K562 (cell line): ENCODE data around the gene SCGB2B2. TPM values are rescaled to one million over a fixed set of nuclear protein-coding genes. Genes with fewer than 3 reads are reported as not detected.

Experiments
- ATAC-seq: fragments of 200-7000 bp; cut with Tn5 transposase; 3 replicates; pipeline ENCODE4 v1.9.1; 2020; ENCODE audit warnings: moderate library complexity
- BruUV-seq: library from RNA; stranded (reverse); fragments of 400-500 nt; replicated peaks from 2 replicates; lab custom pipeline; 2021; lab: Mats Ljungman, UMichigan
- CTCF ChIA-PET: fragments of 300-600 bp; formaldehyde crosslinking; extraction: SDS; loops from one replicate; lab custom pipeline; 2021; ENCODE audit warnings: low intra/inter-chr PET ratio; lab: Yijun Ruan, JAX
- POLR2A ChIA-PET: fragments of 300-600, 350-650 bp; sonication (Branson Sonifier 250); formaldehyde crosslinking; extraction: SDS; loops from one replicate; lab custom pipeline; 2021; ENCODE audit warnings: antibody characterized with exemption, inconsistent platforms; lab: Yijun Ruan, JAX
- DNase-seq, 4 experiments: peaks; one replicate each; pipeline versions ENCODE4 v3.0.0 to v3.0.0-alpha.2; 2011 to 2018; ENCODE audit warnings: low spot score in 3 of 4, mixed read lengths in 3 of 4; ENCODE audit errors: extremely low read depth in 1 of 4
- FAIRE-seq: peaks from 2 replicates; lab custom pipeline; 2011; peaks lifted over from hg19 to GRCh38; lab: Jason Lieb, UNC
- H2AFZ ChIP-seq: 2 replicates; pipeline ENCODE4 v1.6.0; 2011; ENCODE audit warnings: low read depth, low read length, control low read depth, inconsistent platforms
- H3K27ac ChIP-seq: fragments of 200-600 bp; 3 replicates; pipeline ENCODE4 v1.8.0; 2011; ENCODE audit warnings: low read depth, mild to moderate bottlenecking, control low read depth, inconsistent platforms, low read length, moderate library complexity, mixed read lengths; ENCODE audit errors: extremely low read depth
- H3K27me3 ChIP-seq, 2 experiments: fragments of 300-600 bp in 1 of 2; 2 replicates in 1 of 2; 3 replicates in 1 of 2; pipeline versions ENCODE4 v1.6.0 to v1.8.0; 2011; ENCODE audit warnings: inconsistent platforms in 2 of 2, low read length in 2 of 2, mild to moderate bottlenecking in 1 of 2, mixed read lengths in 1 of 2, moderate library complexity in 1 of 2; ENCODE audit not compliant: control insufficient read depth in 2 of 2, insufficient read depth in 2 of 2
- H3K36me3 ChIP-seq: fragments of 300-600 bp; 3 replicates; pipeline ENCODE4 v1.8.0; 2011; ENCODE audit warnings: mild to moderate bottlenecking, low read length, inconsistent platforms; ENCODE audit not compliant: control insufficient read depth, insufficient read depth
- H3K4me1 ChIP-seq, 2 experiments: fragments of 200-600 bp in 1 of 2; replicated peaks in 1 of 2; 2 replicates in 1 of 2; 3 replicates in 1 of 2; pipeline versions ENCODE4 v1.5.1 to v1.8.0; 2011; ENCODE audit warnings: inconsistent platforms in 2 of 2, low read length in 2 of 2, mild to moderate bottlenecking in 1 of 2, mixed read lengths in 1 of 2, moderate library complexity in 1 of 2; ENCODE audit not compliant: control insufficient read depth in 2 of 2, insufficient read depth in 2 of 2
- H3K4me2 ChIP-seq: 2 replicates; pipeline ENCODE4 v1.6.1; 2011; ENCODE audit warnings: low read length, control low read depth, inconsistent platforms, mixed read lengths; ENCODE audit not compliant: insufficient read depth
- H3K4me3 ChIP-seq: fragments of 200-600 bp; sonication (generic), shearing (Covaris generic); 2 replicates; pipeline ENCODE4 v1.5.1; 2016; ENCODE audit warnings: control low read depth, inconsistent platforms
- H3K79me2 ChIP-seq: fragments of 200-600 bp; 3 replicates; pipeline ENCODE4 v1.8.0; 2011; ENCODE audit warnings: low read length, inconsistent platforms; ENCODE audit not compliant: control insufficient read depth, insufficient read depth
- H3K9ac ChIP-seq, 2 experiments: 2 replicates each; pipeline versions ENCODE4 v1.6.0 to v1.6.1; 2011; ENCODE audit warnings: low read depth in 2 of 2, low read length in 2 of 2, control low read depth in 1 of 2, inconsistent platforms in 1 of 2, mild to moderate bottlenecking in 1 of 2, mixed read lengths in 1 of 2; ENCODE audit not compliant: insufficient read depth in 1 of 2
- H3K9me1 ChIP-seq: one replicate; pipeline ENCODE4 v1.6.0; 2011; ENCODE audit warnings: inconsistent platforms, mild to moderate bottlenecking, low read length, moderate library complexity; ENCODE audit not compliant: control insufficient read depth, insufficient read depth
- H3K9me3 ChIP-seq: replicated peaks from 2 replicates; pipeline ENCODE4 v1.5.1; 2011; ENCODE audit warnings: low read depth, low read length, inconsistent platforms; ENCODE audit not compliant: control insufficient read depth, insufficient read depth
- H4K20me1 ChIP-seq: replicated peaks from 2 replicates; pipeline ENCODE4 v1.6.1; 2011; ENCODE audit warnings: low read length, inconsistent platforms, mixed read lengths; ENCODE audit not compliant: control insufficient read depth, insufficient read depth
- TAF15 ChIP-seq: fragments of 200-400 bp; formaldehyde crosslinking; IDR thresholded peaks from 2 replicates; pipeline ENCODE4 v1.6.1; 2017; ENCODE audit warnings: mild to moderate bottlenecking, low read depth, low read length, moderate library complexity
- USF1 ChIP-seq: sonication (generic); formaldehyde crosslinking; IDR thresholded peaks from 2 replicates; pipeline ENCODE4 v1.9.0; 2022; ENCODE audit warnings: mild to moderate bottlenecking, missing genetic modification reagents
- USF2 ChIP-seq: sonication (generic); formaldehyde crosslinking; IDR thresholded peaks from 2 replicates; pipeline ENCODE4 v1.5.0; 2020; ENCODE audit warnings: missing genetic modification reagents
- WGBS: fragments of 100-300 bp; shearing (Covaris generic); methylation state at CpG from one replicate; pipeline ENCODE4 v1.1.6; 2016; ENCODE audit warnings: low coverage, mixed read lengths; ENCODE audit not compliant: insufficient coverage; ENCODE audit errors: missing lambda C conversion rate; 5-methylcytosine and 5-hydroxymethylcytosine counted together
- in situ Hi-C: fragments of 300-500 bp; cut with MboI; formaldehyde crosslinking; loops from 4 replicates; pipeline ENCODE4 v1.15.0; 2018; ENCODE audit warnings: inconsistent platforms, mixed read lengths
- intact Hi-C: fragments of 100-400 bp; cut with micrococcal nuclease; formaldehyde crosslinking; loops from 2 replicates; pipeline ENCODE4 v1.14.2; 2022
- polyA plus RNA-seq, 8 experiments: library from polyadenylated mRNA; depleted of rRNA in 4 of 8; stranded (reverse) in 5 of 8; unstranded in 3 of 8; fragments of >200 nt; fragmentation: Nextera tagmentation in 2 of 8; fragmentation: Illumina TruSeq in 1 of 8; extraction: Ambion mirVana in 2 of 8; extraction: Trizol in 1 of 8; gene quantifications; 2 replicates each; pipeline versions ENCODE4 v1.2.1 to v1.2.3, GENCODE V29; 2011 to 2014; ENCODE audit warnings: inconsistent platforms in 1 of 8, missing spikeins in 1 of 8
- small RNA-seq: library from RNA; depleted of rRNA; stranded (forward); fragments of <200 nt; gene quantifications from one replicate; pipeline ENCODE3, GENCODE V24; 2014
- total RNA-seq, 7 experiments: library from RNA; depleted of rRNA in 6 of 7; stranded (reverse); fragments of >200 nt in 6 of 7; fragmentation: Illumina TruSeq in 2 of 7; extraction: Trizol in 2 of 7; gene quantifications; 2 replicates each; pipeline versions ENCODE4 v1.2.1 to v1.2.3, GENCODE V29; 2011 to 2021; ENCODE audit warnings: low replicate concordance in 1 of 7

The SCGB2B2 gene
- total and polyA plus RNA-seq, 9 of the 15 experiments (the other 6 are each of a cell fraction or from before 2014, with no cell fraction given): not detected

- no peak for TF ChIP-seq USF2 (CRISPR knock-in tag)
Measured at GRCh38 chr19:34639491-34640085, 37.4 kb downstream of the SCGB2B2 start (continued).

GRCh38 chr19:34633802-34634201 is 43.2 kb downstream of the SCGB2B2 start:
- POLR2A ChIA-PET: interaction anchor here (0.7 kb wide), 1 partner anchor 40 kb away, joined by 3 read pairs; no protein-coding TSS in a partner anchor

More at GRCh38 chr19:34633802-34634201, 43.2 kb downstream of the SCGB2B2 start:
- Histone ChIP-seq H3K9ac (no peak overlapping the region), H3K9me1 (no peaks in the 10 kb centered on the region), H3K27me3 (no peaks in the 10 kb centered on the region), H3K4me2 (no peak overlapping the region), H3K4me3 (no peak overlapping the region), H3K27ac (no peak overlapping the region), H2AFZ (no peak overlapping the region), H3K4me1 (no peaks in the 10 kb centered on the region), H3K36me3 (no peaks in the 10 kb centered on the region), H3K9me3 (no peaks in the 10 kb centered on the region), H3K79me2 (no peaks in the 10 kb centered on the region), H4K20me1 (no peaks in the 10 kb centered on the region)
- TF ChIP-seq USF1: no peak
- TF ChIP-seq TAF15: no peak
- intact Hi-C loops: no loop called here
- 0% methylated on average over 2 of the region's 2 CpGs for WGBS
- no TSS peak for BruUV-seq
- DNase-seq (no peak), ATAC-seq (no peak), FAIRE-seq (no peak)
- in situ Hi-C loops: no loop called here
- CTCF ChIA-PET: no interaction called here

Small RNA genes lying within 50 kb of the gene (small RNA-seq; reads per million reads assigned to genes)
- not detected for gene RF00611

Other genes starting within 250 kb of the SCGB2B2 start
- 249 and 271 TPM in 2 replicates for gene UBA2, start 248.8 kb downstream of the SCGB2B2 start, total RNA-seq (2014; rRNA removed)
- 297 and 375 TPM in 2 replicates for gene UBA2, start 248.8 kb downstream of the SCGB2B2 start, total RNA-seq (2014; rRNA removed; fragmentation: Illumina TruSeq; extraction: Trizol)
- gene UBA2, start 248.8 kb downstream of the SCGB2B2 start, total RNA-seq (2015; rRNA removed; fragmentation: Illumina TruSeq; extraction: Trizol): 264 and 274 TPM in 2 replicates
- 196 and 199 TPM in 2 replicates for gene UBA2, start 248.8 kb downstream of the SCGB2B2 start, total RNA-seq (2021)
- gene UBA2, start 248.8 kb downstream of the SCGB2B2 start, polyA plus RNA-seq (2011; rRNA removed): 345 and 444 TPM in 2 replicates
- 230 and 254 TPM in 2 replicates for gene UBA2, start 248.8 kb downstream of the SCGB2B2 start, polyA plus RNA-seq (2014; fragmentation: Illumina TruSeq; extraction: Trizol)
- gene UBA2, start 248.8 kb downstream of the SCGB2B2 start, polyA plus RNA-seq (2014; fragmentation: Nextera tagmentation; extraction: Ambion mirVana): 10 to 100 TPM; 80.0 to 89.7 TPM
- gene UBA2, start 248.8 kb downstream of the SCGB2B2 start, polyA plus RNA-seq (2014; rRNA removed): 266 and 283 TPM in 2 replicates
- 0.14 and 0.16 TPM in 2 replicates for gene WTIP, start 195.4 kb downstream of the SCGB2B2 start, total RNA-seq (2014; rRNA removed)
- 0.07 TPM in 1 of 2 replicates, not detected in the other for gene WTIP, start 195.4 kb downstream of the SCGB2B2 start, total RNA-seq (2014; rRNA removed; fragmentation: Illumina TruSeq; extraction: Trizol)
- gene WTIP, start 195.4 kb downstream of the SCGB2B2 start, total RNA-seq (2015; rRNA removed; fragmentation: Illumina TruSeq; extraction: Trizol): 0.49 and 0.51 TPM in 2 replicates
- gene WTIP, start 195.4 kb downstream of the SCGB2B2 start, total RNA-seq (2021): 0.31 and 0.53 TPM in 2 replicates
- gene WTIP, start 195.4 kb downstream of the SCGB2B2 start, polyA plus RNA-seq (2011; rRNA removed): 0.38 and 0.81 TPM in 2 replicates
- gene WTIP, start 195.4 kb downstream of the SCGB2B2 start, polyA plus RNA-seq (2014; fragmentation: Illumina TruSeq; extraction: Trizol): 0.16 and 0.28 TPM in 2 replicates
- under 1 TPM in 1 of 2 experiments, not detected in 1; under 0.01 TPM for gene WTIP, start 195.4 kb downstream of the SCGB2B2 start, polyA plus RNA-seq (2014; fragmentation: Nextera tagmentation; extraction: Ambion mirVana)
- 0.11 and 0.54 TPM in 2 replicates for gene WTIP, start 195.4 kb downstream of the SCGB2B2 start, polyA plus RNA-seq (2014; rRNA removed)
- 0.20 TPM in 1 of 2 replicates, not detected in the other for gene ZNF302, start 519 bp upstream of the SCGB2B2 start, total RNA-seq (2014; rRNA removed)
- gene ZNF302, start 519 bp upstream of the SCGB2B2 start, total RNA-seq (2014; rRNA removed; fragmentation: Illumina TruSeq; extraction: Trizol): 0.29 and 0.44 TPM in 2 replicates
- 0.18 and 0.19 TPM in 2 replicates for gene ZNF302, start 519 bp upstream of the SCGB2B2 start, total RNA-seq (2015; rRNA removed; fragmentation: Illumina TruSeq; extraction: Trizol)
- gene ZNF302, start 519 bp upstream of the SCGB2B2 start, total RNA-seq (2021): 0.24 and 0.56 TPM in 2 replicates
- 0.09 and 0.95 TPM in 2 replicates for gene ZNF302, start 519 bp upstream of the SCGB2B2 start, polyA plus RNA-seq (2011; rRNA removed)
- 0.30 and 0.39 TPM in 2 replicates for gene ZNF302, start 519 bp upstream of the SCGB2B2 start, polyA plus RNA-seq (2014; fragmentation: Illumina TruSeq; extraction: Trizol)
- under 1 TPM; 0.08 to 0.10 TPM for gene ZNF302, start 519 bp upstream of the SCGB2B2 start, polyA plus RNA-seq (2014; fragmentation: Nextera tagmentation; extraction: Ambion mirVana)
- 0.22 and 1.0 TPM in 2 replicates for gene ZNF302, start 519 bp upstream of the SCGB2B2 start, polyA plus RNA-seq (2014; rRNA removed)
- 8.4 and 13.6 TPM in 2 replicates for gene ZNF181, start 57.1 kb upstream of the SCGB2B2 start, total RNA-seq (2014; rRNA removed)
- gene ZNF181, start 57.1 kb upstream of the SCGB2B2 start, total RNA-seq (2014; rRNA removed; fragmentation: Illumina TruSeq; extraction: Trizol): 12.5 and 12.6 TPM in 2 replicates
- 11.5 and 12.1 TPM in 2 replicates for gene ZNF181, start 57.1 kb upstream of the SCGB2B2 start, total RNA-seq (2015; rRNA removed; fragmentation: Illumina TruSeq; extraction: Trizol)
- 9.4 and 10.1 TPM in 2 replicates for gene ZNF181, start 57.1 kb upstream of the SCGB2B2 start, total RNA-seq (2021)
- gene ZNF181, start 57.1 kb upstream of the SCGB2B2 start, polyA plus RNA-seq (2011; rRNA removed): 10.1 and 14.3 TPM in 2 replicates
- gene ZNF181, start 57.1 kb upstream of the SCGB2B2 start, polyA plus RNA-seq (2014; fragmentation: Illumina TruSeq; extraction: Trizol): 11.7 and 11.8 TPM in 2 replicates
- gene ZNF181, start 57.1 kb upstream of the SCGB2B2 start, polyA plus RNA-seq (2014; fragmentation: Nextera tagmentation; extraction: Ambion mirVana): 1 to 10 TPM; 4.3 to 6.9 TPM
- gene ZNF181, start 57.1 kb upstream of the SCGB2B2 start, polyA plus RNA-seq (2014; rRNA removed): 14.1 and 20.3 TPM in 2 replicates
- gene ZNF599, start 96.1 kb upstream of the SCGB2B2 start, total RNA-seq (2014; rRNA removed): 3.2 and 4.3 TPM in 2 replicates
- 2.2 and 2.8 TPM in 2 replicates for gene ZNF599, start 96.1 kb upstream of the SCGB2B2 start, total RNA-seq (2014; rRNA removed; fragmentation: Illumina TruSeq; extraction: Trizol)
- 2.3 TPM in 2 replicates for gene ZNF599, start 96.1 kb upstream of the SCGB2B2 start, total RNA-seq (2015; rRNA removed; fragmentation: Illumina TruSeq; extraction: Trizol)
- 3.2 and 3.3 TPM in 2 replicates for gene ZNF599, start 96.1 kb upstream of the SCGB2B2 start, total RNA-seq (2021)
- gene ZNF599, start 96.1 kb upstream of the SCGB2B2 start, polyA plus RNA-seq (2011; rRNA removed): 4.4 and 5.8 TPM in 2 replicates
- 2.4 and 2.8 TPM in 2 replicates for gene ZNF599, start 96.1 kb upstream of the SCGB2B2 start, polyA plus RNA-seq (2014; fragmentation: Illumina TruSeq; extraction: Trizol)
- under 1 TPM; 0.71 to 0.73 TPM for gene ZNF599, start 96.1 kb upstream of the SCGB2B2 start, polyA plus RNA-seq (2014; fragmentation: Nextera tagmentation; extraction: Ambion mirVana)
- gene ZNF599, start 96.1 kb upstream of the SCGB2B2 start, polyA plus RNA-seq (2014; rRNA removed): 6.0 and 6.7 TPM in 2 replicates
- gene ZNF30, start 249.7 kb upstream of the SCGB2B2 start, total RNA-seq (2014; rRNA removed): 7.1 and 10.8 TPM in 2 replicates
- gene ZNF30, start 249.7 kb upstream of the SCGB2B2 start, total RNA-seq (2014; rRNA removed; fragmentation: Illumina TruSeq; extraction: Trizol): 10.7 and 11.1 TPM in 2 replicates
- gene ZNF30, start 249.7 kb upstream of the SCGB2B2 start, total RNA-seq (2015; rRNA removed; fragmentation: Illumina TruSeq; extraction: Trizol): 9.0 and 10.6 TPM in 2 replicates
- gene ZNF30, start 249.7 kb upstream of the SCGB2B2 start, total RNA-seq (2021): 10.3 and 11.4 TPM in 2 replicates
- gene ZNF30, start 249.7 kb upstream of the SCGB2B2 start, polyA plus RNA-seq (2011; rRNA removed): 8.3 and 9.7 TPM in 2 replicates
- gene ZNF30, start 249.7 kb upstream of the SCGB2B2 start, polyA plus RNA-seq (2014; fragmentation: Illumina TruSeq; extraction: Trizol): 8.3 and 9.8 TPM in 2 replicates
- gene ZNF30, start 249.7 kb upstream of the SCGB2B2 start, polyA plus RNA-seq (2014; fragmentation: Nextera tagmentation; extraction: Ambion mirVana): 10 to 100 TPM in 1 of 2 experiments, 1 to 10 TPM in 1; 9.2 to 13.4 TPM
- gene ZNF30, start 249.7 kb upstream of the SCGB2B2 start, polyA plus RNA-seq (2014; rRNA removed): 7.3 and 7.6 TPM in 2 replicates